Breast epithelium (tissue), 3 donors: ENCODE data around the gene PLXNA3.

Source experiments
- POLR2A ChIP-seq: fragments of 450-650 bp; IDR thresholded peaks from one replicate; pipeline ENCODE4 v1.6.1; 2016; ENCODE audit warnings: antibody characterized with exemption, mild to moderate bottlenecking, moderate library complexity
- POLR2AphosphoS5 ChIP-seq, 3 donors: sonication (generic); formaldehyde crosslinking; IDR thresholded peaks; one replicate each; pipeline ENCODE4 v1.6.1; 2017; ENCODE audit warnings: antibody characterized with exemption in 3 of 3
- TF ChIP-seq, protein P1 (sequence below), 3 donors: fragments of 450-650 bp; IDR thresholded peaks; one replicate each; pipeline ENCODE4 v1.5.1; 2016 to 2017; ENCODE audit warnings: antibody characterized with exemption in 3 of 3, mild to moderate bottlenecking in 3 of 3, moderate library complexity in 3 of 3

DNA sequence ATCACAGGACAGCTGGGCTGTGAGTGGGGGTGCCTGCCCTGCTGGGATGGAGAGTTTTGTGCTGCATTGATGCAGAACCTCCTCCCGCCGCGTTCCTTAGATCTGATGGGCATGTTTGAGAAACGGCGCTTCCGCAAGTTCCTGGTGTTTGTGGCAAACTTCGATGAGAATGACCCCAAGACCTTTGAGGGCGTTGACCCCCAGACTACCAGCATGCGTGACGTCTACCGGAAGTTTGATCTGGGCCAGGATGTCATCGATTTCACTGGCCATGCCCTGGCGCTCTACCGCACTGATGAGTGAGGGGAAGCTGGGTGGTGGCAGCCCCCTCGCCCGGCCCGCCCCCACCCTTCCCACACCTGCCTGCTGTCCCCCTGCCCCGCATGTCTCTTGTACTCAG, 18.2 kb upstream of the PLXNA3 start:
- TF ChIP-seq, protein P1, sequence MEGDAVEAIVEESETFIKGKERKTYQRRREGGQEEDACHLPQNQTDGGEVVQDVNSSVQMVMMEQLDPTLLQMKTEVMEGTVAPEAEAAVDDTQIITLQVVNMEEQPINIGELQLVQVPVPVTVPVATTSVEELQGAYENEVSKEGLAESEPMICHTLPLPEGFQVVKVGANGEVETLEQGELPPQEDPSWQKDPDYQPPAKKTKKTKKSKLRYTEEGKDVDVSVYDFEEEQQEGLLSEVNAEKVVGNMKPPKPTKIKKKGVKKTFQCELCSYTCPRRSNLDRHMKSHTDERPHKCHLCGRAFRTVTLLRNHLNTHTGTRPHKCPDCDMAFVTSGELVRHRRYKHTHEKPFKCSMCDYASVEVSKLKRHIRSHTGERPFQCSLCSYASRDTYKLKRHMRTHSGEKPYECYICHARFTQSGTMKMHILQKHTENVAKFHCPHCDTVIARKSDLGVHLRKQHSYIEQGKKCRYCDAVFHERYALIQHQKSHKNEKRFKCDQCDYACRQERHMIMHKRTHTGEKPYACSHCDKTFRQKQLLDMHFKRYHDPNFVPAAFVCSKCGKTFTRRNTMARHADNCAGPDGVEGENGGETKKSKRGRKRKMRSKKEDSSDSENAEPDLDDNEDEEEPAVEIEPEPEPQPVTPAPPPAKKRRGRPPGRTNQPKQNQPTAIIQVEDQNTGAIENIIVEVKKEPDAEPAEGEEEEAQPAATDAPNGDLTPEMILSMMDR (IDR thresholded peaks at IDR 0.05) = no peak
- no peak for TF ChIP-seq POLR2A
- no peak for TF ChIP-seq POLR2AphosphoS5 (IDR thresholded peaks at IDR 0.05)
